GM10248 (cell line): ENCODE results near the gene MEG3.
A peak's percentile ranks its signal among the peaks of the same experiment; 100 is the strongest.

Experiments
- CTCF ChIA-PET: fragments of 300-600 bp; sonication (Branson Sonifier 250); formaldehyde crosslinking; extraction: SDS; loops from one replicate; lab custom pipeline; 2021; ENCODE audit warnings: antibody characterized with exemption; lab: Yijun Ruan, JAX
- POLR2A ChIA-PET: fragments of 350-650 bp; sonication (Branson Sonifier 250); formaldehyde crosslinking; extraction: SDS; loops from one replicate; lab custom pipeline; 2020; ENCODE audit warnings: antibody characterized with exemption; lab: Yijun Ruan, JAX
- DNase-seq: peaks from one replicate; pipeline ENCODE4 v3.0.0; 2012; ENCODE audit errors: extremely low spot score
- CTCF ChIP-seq: IDR thresholded peaks from 2 replicates; pipeline ENCODE4 v1.5.1; 2012; ENCODE audit warnings: mild to moderate bottlenecking, low read depth; ENCODE audit errors: extremely low read depth, missing control alignments, control extremely low read depth

Gene MEG3

DNA sequence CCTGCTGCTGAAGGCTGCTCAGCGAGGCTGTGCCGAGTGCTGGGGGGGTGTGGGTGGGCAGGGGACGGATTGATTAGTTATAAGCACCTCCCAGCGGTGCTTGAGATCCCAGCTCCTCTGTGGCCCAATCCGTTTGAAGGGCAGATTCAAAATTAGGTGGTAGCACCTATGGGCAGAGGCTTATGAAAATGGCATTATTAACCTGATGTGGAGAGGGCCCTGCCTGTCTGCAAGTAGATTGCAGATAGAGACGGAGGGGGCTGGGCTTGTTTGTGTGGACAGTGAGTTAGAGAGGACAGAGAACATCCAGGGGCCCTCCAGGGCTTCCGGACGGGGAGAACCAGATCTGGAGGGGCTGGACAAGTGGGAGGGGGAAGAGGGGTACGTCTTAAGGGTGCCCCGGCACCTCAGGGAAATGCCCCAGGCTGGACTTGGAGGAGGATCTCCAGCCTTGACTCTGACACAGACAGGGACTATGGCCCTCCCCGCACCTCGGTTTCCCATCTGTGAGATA, 77.8 kb downstream of the MEG3 start, which contains the start of gene RTL1:
TSS of gene RTL1 (minus strand) at position 51 of the 514 bp plus-strand sequence. CDS start 18,934 bp downstream, outside the sequence.
- DNase-seq: no peak
- ChIA-PET CTCF (no interaction called here), POLR2A (no interaction called here)
- no peak for TF ChIP-seq CTCF

- CTCF ChIA-PET: no interaction called here
- POLR2A ChIA-PET: no interaction called here
- DNase-seq: no peak
- TF ChIP-seq CTCF: no peak
Measured at GRCh38 chr14:100904307-100905087, 78.6 kb downstream of the MEG3 start.

GRCh38 chr14:100905166-100905565, 79.2 kb downstream of the MEG3 start:
- ChIA-PET CTCF (no interaction called here), POLR2A (no interaction called here)
- DNase-seq: no peak
- TF ChIP-seq CTCF: no peak

DNA sequence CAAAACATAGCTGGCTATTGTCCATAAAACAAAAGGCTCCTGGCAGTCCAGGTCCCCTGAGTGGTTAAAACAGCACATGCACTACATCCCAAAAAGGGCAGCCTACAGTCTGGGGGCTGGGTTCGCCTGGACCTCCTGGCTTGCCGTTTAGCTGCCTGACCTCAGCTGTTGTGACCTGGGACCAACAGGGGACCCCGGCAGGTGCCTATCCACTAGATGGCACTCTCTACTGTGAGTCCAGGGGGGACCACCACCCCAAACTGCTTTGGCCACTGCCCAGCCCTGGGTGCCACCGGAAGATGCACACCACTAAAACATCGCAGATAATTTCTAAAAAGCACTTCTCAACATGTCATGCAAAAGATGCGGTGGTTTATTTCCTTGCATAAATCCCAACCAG, 80.5 kb downstream of the MEG3 start:
- no peak for TF ChIP-seq CTCF
- ChIA-PET POLR2A (no interaction called here), CTCF (no interaction called here)
- DNase-seq: peak; percentile 20

- ChIA-PET CTCF (no interaction called here), POLR2A (no interaction called here)
- no peak for DNase-seq
- no peak for TF ChIP-seq CTCF
Measured at GRCh38 chr14:100907240-100907639, 81.3 kb downstream of the MEG3 start.

- DNase-seq: no peak
- CTCF ChIA-PET: no interaction called here
- no peak for TF ChIP-seq CTCF
- POLR2A ChIA-PET: no interaction called here
Measured at GRCh38 chr14:100909439-100909838, 83.5 kb downstream of the MEG3 start.
